PC-9 (cell line): ENCODE results near the gene ST8SIA1. TPM values are rescaled to one million over a fixed set of nuclear protein-coding genes. Genes with fewer than 3 reads are reported as not detected.

Experiments used
- BruUV-seq: library from RNA; stranded (reverse); fragments of 400-500 nt; replicated peaks from 2 replicates; lab custom pipeline; 2021; lab: Mats Ljungman, UMichigan
- CTCF ChIA-PET: fragments of 300-600 bp; sonication (Branson Sonifier 250); formaldehyde crosslinking; loops from one replicate; lab custom pipeline; 2022; ENCODE audit warnings: antibody characterized with exemption; lab: Charles Lee
- POLR2A ChIA-PET: fragments of 300-600 bp; sonication (Branson Sonifier 250); formaldehyde crosslinking; loops from one replicate; lab custom pipeline; 2022; ENCODE audit warnings: antibody characterized with exemption; ENCODE audit not compliant: unreplicated experiment; lab: Charles Lee
- DNase-seq, 2 experiments: peaks; one replicate each; pipeline versions ENCODE4 v3.0.0 to v3.0.0-alpha.2; 2015 to 2022; ENCODE audit warnings: mixed read lengths in 1 of 2
- H2AFZ ChIP-seq: fragments of 200-600 bp; sonication (generic); 2 replicates; pipeline ENCODE4 v1.8.1; 2017; ENCODE audit warnings: antibody characterized with exemption
- H3F3A ChIP-seq: fragments of 200-600 bp; sonication (generic); 2 replicates; pipeline ENCODE4 v1.8.1; 2017; ENCODE audit warnings: antibody characterized with exemption, mild to moderate bottlenecking, low read depth; ENCODE audit not compliant: insufficient read depth
- H3K27ac ChIP-seq: fragments of 200-600 bp; sonication (generic); 2 replicates; pipeline ENCODE4 v1.6.1; 2016; ENCODE audit warnings: mixed run types
- H3K27me3 ChIP-seq: fragments of 200-600 bp; sonication (generic); 2 replicates; pipeline ENCODE4 v1.6.1; 2016; ENCODE audit warnings: low read depth, mixed run types; ENCODE audit not compliant: insufficient read depth
- H3K36me3 ChIP-seq: fragments of 200-600 bp; sonication (generic); 2 replicates; pipeline ENCODE4 v1.6.1; 2016; ENCODE audit warnings: low read depth, mixed run types
- H3K4me1 ChIP-seq: fragments of 200-600 bp; sonication (generic); replicated peaks from 2 replicates; pipeline ENCODE4 v1.6.1; 2016; ENCODE audit warnings: mixed run types; ENCODE audit not compliant: insufficient read depth
- H3K4me2 ChIP-seq: fragments of 200-600 bp; sonication (generic); 2 replicates; pipeline ENCODE4 v1.6.1; 2017; ENCODE audit warnings: mixed run types
- H3K4me3 ChIP-seq: fragments of 200-600 bp; sonication (generic); 2 replicates; pipeline ENCODE4 v1.6.1; 2016; ENCODE audit warnings: mixed run types
- H3K79me2 ChIP-seq: fragments of 200-600 bp; sonication (generic); 2 replicates; pipeline ENCODE4 v1.6.1; 2017; ENCODE audit warnings: low read depth, mixed run types
- H3K9me2 ChIP-seq: fragments of 200-600 bp; sonication (generic); 2 replicates; pipeline ENCODE4 v1.8.1; 2017; ENCODE audit warnings: mild to moderate bottlenecking; ENCODE audit not compliant: insufficient read depth
- H3K9me3 ChIP-seq: fragments of 200-600 bp; sonication (generic); 2 replicates; pipeline ENCODE4 v1.8.1; 2016; ENCODE audit warnings: low read depth; ENCODE audit not compliant: insufficient read depth
- H4K20me1 ChIP-seq: fragments of 200-600 bp; sonication (generic); 2 replicates; pipeline ENCODE4 v1.8.1; 2017; ENCODE audit not compliant: insufficient read depth
- CTCF ChIP-seq: fragments of 200-600 bp; sonication (generic); conservative IDR thresholded peaks from 2 replicates; pipeline ENCODE4 v1.6.1; 2017; ENCODE audit warnings: mixed run types, antibody characterized with exemption, mild to moderate bottlenecking, moderate library complexity
- EZH2 ChIP-seq: fragments of 200-600 bp; sonication (generic); IDR thresholded peaks from 2 replicates; pipeline ENCODE4 v1.8.0; 2017; ENCODE audit warnings: antibody characterized with exemption, low read depth
- intact Hi-C: fragments of 100-400 bp; cut with micrococcal nuclease; formaldehyde crosslinking; loops from one replicate; pipeline ENCODE4 v1.10.0; 2022; ENCODE audit not compliant: unreplicated experiment
- total RNA-seq: library from RNA; stranded (reverse); gene quantifications from 2 replicates; pipeline ENCODE4 v1.2.3, GENCODE V29; 2021

The ST8SIA1 gene
- total RNA-seq, 1 experiment from 2014 or later: 3.1 TPM

DNA sequence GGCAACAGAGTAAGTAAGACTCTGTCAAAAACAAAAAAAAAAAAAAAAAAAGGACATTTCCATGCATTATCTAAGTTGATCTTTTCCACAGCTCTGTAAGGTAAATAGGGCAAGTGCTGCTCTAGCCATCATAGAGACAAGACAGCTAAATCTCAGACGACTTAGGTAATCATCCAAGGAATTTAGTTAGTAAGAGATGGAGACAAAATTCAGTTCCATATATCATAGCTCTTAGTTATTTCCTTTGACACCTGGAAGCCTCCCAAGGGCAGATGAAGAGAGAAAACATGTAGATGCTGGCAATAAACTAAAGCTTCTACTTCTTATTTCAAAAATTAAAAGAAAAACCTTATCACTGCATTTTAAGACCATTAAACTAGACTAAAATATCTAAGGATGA lies 48.7 kb downstream of the ST8SIA1 start:
- ChIA-PET CTCF (no interaction called here), POLR2A (interaction anchor here (0.5 kb wide), 1 partner anchor 297 kb away, joined by 6 read pairs; no protein-coding TSS in a partner anchor)
- no peaks in the 10 kb centered on the region for H3K9me3 ChIP-seq
- no peaks in the 10 kb centered on the region for H4K20me1 ChIP-seq
- no peaks in the 10 kb centered on the region for H3K27me3 ChIP-seq
- H3K4me3 ChIP-seq: no peak overlapping the region
- H3K4me1 ChIP-seq: peaks cover 13% of the 10 kb centered on the region
- no peaks in the 10 kb centered on the region for H3K36me3 ChIP-seq
- TF ChIP-seq EZH2 (no peak), CTCF (no peak)
- H3F3A ChIP-seq: no peaks in the 10 kb centered on the region
- H3K4me2 ChIP-seq: no peak overlapping the region
- DNase-seq: no peak
- H2AFZ ChIP-seq: no peak overlapping the region
- no peaks in the 10 kb centered on the region for H3K79me2 ChIP-seq
- H3K9me2 ChIP-seq: no peaks in the 10 kb centered on the region
- no TSS peak for BruUV-seq
- no peak overlapping the region for H3K27ac ChIP-seq
- intact Hi-C loops: no loop called here

- no peak overlapping the region for H2AFZ ChIP-seq
- intact Hi-C loops: no loop called here
- no peaks in the 10 kb centered on the region for H3K79me2 ChIP-seq
- ChIA-PET POLR2A (no interaction called here), CTCF (no interaction called here)
- H3F3A ChIP-seq: no peaks in the 10 kb centered on the region
- TF ChIP-seq EZH2 (no peak), CTCF (no peak)
- no peaks in the 10 kb centered on the region for H3K36me3 ChIP-seq
- no peak overlapping the region for H3K4me2 ChIP-seq
- H3K4me1 ChIP-seq: peaks cover 13% of the 10 kb centered on the region
- H3K27ac ChIP-seq: no peak overlapping the region
- BruUV-seq: no TSS peak
- no peaks in the 10 kb centered on the region for H4K20me1 ChIP-seq
- H3K9me2 ChIP-seq: no peaks in the 10 kb centered on the region
- no peaks in the 10 kb centered on the region for H3K27me3 ChIP-seq
- H3K4me3 ChIP-seq: no peak overlapping the region
- no peaks in the 10 kb centered on the region for H3K9me3 ChIP-seq
- DNase-seq: no peak
Measured at GRCh38 chr12:22284871-22285270, 49.6 kb downstream of the ST8SIA1 start.

DNA sequence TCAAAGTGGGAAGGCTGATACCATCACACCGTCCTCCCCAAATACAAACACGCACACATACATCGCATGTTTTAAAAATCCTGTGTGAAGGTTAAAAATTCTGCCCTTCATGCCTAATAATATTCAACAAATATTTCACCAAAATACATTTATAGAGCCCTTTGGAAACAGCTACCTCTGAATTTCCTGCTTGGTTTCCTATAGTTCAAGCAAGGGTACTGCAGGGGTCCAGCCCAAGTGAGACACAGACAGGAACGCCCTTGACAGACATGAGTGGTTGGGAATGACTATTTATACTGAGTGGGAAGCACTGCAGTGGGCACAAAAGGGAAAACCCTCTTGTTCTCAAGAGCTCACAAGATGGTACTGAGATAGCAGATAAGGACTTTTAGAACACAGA lies 51.0 kb downstream of the ST8SIA1 start:
- Histone ChIP-seq H4K20me1 (no peaks in the 10 kb centered on the region), H3K4me3 (no peak overlapping the region), H3K9me3 (no peaks in the 10 kb centered on the region), H2AFZ (no peak overlapping the region), H3K27ac (no peak overlapping the region), H3K79me2 (no peaks in the 10 kb centered on the region), H3K4me2 (no peak overlapping the region), H3K36me3 (no peaks in the 10 kb centered on the region), H3F3A (no peaks in the 10 kb centered on the region), H3K27me3 (no peaks in the 10 kb centered on the region), H3K9me2 (no peaks in the 10 kb centered on the region), H3K4me1 (peaks cover 13% of the 10 kb centered on the region)
- intact Hi-C loops: no loop called here
- TF ChIP-seq EZH2 (no peak), CTCF (no peak)
- BruUV-seq: no TSS peak
- ChIA-PET CTCF (no interaction called here), POLR2A (interaction anchor here (0.7 kb wide), 1 partner anchor 59 kb away, joined by 3 read pairs; no protein-coding TSS in a partner anchor)
- DNase-seq: no peak
